IPS DF 19.7 (cell line): ENCODE measurements around the gene FAM83G.
"Not testable (repeated sequence)": the region's sequence is repeated elsewhere in the genome, so short reads cannot be mapped to it uniquely, and the experiment has no call there.

Source experiments
- DNase-seq: peaks from one replicate; pipeline ENCODE4 v3.0.0-alpha.2; 2013; ENCODE audit warnings: low read depth, low spot score

FAM83G gene

GRCh38 chr17:18968345-18968744, 36.2 kb downstream of the FAM83G start:
- no peak for DNase-seq

DNA sequence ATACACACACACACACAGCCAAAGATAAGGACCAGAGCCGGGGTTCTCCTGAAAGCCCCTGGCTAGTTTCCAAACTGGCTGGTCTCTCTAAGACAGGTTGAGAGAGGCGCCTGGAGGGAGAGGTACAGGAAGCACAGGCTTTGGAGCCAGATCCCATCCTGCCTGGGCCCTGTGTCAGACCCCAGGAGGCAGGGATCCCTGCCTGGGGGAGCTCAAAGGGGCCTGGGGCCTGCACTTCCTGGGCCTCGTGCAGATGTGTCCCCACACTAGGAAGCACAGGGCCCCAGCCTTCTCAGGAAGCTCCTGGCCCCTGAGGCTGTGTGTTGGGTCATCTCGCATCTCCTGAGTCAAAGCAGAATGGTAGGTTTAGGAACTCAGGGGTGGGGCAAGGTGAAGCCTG, 36.6 kb downstream of the FAM83G start:
- DNase-seq = no peak

GRCh38 chr17:18966831-18967624, 37.5 kb downstream of the FAM83G start:
- no peak for DNase-seq

DNA sequence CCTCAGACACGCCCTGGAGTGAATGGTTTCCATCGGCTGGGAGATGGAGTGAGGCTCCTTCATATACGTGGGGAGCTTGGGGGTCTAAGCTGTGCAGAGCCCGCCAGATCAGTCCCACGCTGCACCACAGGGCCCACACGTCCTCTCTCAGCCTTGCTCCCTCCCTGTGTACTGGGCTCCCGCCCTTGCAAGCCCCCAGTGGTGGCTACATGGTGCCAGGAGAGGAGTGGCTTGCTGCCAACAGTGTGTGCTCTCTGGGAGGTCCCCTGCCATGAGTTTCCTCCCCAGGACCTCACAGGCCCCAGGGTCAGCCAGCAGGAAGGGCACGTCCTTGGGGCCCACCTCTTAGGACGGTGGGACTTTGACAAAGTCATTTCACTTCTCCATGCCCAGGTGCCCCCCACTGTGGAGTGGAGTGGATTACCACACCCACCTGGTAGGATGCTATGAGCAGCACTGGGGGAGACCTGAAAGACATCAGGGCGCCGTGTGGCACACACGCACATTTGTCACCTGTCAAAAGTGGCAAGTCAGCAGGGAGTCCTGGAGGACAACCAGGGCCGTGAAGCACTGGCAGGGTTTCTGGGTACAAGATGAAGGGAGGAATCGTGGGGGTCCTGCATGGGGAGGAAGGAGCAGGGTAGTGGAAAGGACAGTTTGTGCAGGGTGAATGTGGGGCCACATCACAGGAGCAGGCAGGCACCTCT, 38.9 kb downstream of the FAM83G start:
- no peak for DNase-seq

DNA sequence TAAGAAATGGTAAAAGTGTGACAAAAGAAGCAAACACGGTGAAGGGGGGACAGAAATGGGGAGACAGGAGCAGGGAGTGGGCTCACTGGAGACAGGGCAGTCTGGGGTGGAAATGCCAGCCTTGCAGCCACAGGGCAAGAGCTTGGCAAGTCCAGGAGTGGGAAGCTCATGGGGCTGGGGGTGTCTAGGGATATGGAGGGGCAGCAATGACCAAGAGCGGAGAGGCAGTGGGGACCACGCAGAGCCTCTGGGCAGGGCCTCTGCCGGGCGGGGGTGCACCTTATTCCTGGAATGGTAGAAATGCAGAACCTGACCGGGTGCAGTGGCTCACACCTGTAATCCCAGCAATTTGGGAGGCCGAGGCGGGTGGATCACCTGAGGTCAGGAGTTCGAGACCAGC, 40.0 kb downstream of the FAM83G start:
- DNase-seq = no peak

GRCh38 chr17:18964018-18964351, 40.6 kb downstream of the FAM83G start:
- no peak for DNase-seq

GRCh38 chr17:18963126-18964017, 41.2 kb downstream of the FAM83G start:
- no peak for DNase-seq

- no peak for DNase-seq
Observed at GRCh38 chr17:18962494-18962815, 42.1 kb downstream of the FAM83G start.

DNA sequence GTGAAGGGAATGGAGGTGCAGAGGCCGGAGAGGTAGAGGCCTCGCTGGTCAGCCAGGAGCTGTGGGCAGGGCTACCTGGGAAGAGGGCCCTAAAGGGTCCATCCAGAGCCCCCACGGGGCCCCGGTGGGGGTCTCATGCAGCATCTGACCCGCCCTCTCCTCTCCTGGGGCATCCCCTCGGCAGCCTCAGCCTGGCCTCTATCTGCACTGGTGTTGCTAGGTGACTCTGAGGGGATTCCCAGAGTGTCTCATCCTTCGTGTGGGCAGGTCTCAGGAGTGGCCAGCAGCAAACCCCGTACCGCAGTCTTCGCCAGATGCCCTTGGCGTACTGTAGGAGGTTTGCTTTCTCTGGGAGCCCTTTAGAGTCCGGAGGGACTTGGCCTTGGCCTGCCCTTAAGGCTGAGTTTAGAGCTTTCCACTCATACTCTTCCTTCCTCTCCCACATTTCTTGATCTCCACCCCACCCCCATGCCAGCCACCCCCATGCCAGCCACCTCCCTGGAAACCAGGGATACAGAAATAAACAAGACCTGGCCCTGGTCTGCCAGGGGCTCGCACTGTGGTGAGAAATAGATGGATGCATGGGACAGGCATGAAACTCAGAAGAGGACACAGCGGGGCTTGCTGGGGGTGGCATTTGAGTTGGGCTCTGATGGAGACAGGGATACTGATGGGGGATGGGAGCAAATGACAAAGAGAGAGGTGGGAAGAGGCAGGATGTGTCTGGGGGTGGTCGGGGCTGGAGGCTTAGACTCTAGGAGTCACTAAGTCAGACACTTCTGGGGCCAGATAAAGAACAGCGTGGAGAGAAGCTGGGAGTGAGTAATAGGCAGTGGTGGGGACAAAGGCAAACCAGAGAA, 42.7 kb downstream of the FAM83G start:
- DNase-seq = no peak

DNA sequence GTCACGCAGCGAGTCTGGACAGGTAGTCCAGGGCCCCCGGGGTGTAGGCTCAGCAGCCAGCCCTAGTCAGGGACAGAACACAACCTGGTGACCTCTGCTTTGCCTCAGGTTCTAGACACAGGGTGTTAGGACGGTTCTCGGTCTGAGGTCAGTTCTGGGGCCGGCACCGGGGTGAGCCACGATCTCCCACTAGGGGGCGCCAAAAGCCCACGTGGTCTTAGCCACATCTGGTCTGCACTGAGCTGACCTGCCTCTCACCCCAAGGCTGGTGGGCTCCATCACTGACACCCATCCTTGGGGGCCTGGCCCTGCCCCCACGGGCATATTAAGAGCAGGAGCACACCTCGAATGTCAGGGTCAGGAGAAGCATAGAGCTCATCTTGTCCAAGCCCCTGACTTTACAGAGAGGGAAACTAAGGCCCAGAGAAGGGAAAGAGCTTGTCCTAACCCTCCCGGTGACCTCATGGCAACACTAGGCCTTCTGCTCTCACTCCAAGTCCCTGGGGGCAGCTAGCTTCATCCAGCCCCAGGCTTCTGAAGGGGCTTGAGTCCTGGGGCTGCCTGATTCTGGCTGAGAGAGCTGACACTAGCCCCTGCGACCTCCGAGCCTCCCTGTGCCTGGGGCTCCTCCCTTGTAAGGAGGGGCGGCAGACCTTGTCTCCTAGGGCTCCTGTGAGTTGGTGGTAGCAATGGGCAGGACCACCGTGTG, 43.6 kb downstream of the FAM83G start:
- DNase-seq = no peak

- DNase-seq = no peak
Observed at GRCh38 chr17:18960241-18960665, 44.3 kb downstream of the FAM83G start.

DNA sequence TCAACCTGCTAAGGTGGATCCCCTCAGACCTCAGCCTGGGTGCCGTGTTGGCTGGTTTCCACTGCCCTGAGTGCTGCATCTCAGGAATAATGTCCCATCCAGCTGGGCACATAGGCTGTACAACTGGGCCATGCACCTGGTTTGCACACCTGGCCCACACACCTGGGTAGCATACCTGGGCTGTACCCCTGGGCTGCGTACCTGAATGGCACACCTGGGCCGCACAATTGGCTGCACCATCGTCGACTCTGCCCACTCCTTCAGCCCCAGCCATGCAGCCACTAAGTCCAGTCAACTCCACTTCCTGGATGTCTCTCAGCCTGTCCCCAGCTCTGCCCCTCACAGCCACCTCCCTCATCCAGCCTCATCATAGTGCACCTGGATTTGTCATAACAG, 44.7 kb downstream of the FAM83G start:
- no peak for DNase-seq

DNA sequence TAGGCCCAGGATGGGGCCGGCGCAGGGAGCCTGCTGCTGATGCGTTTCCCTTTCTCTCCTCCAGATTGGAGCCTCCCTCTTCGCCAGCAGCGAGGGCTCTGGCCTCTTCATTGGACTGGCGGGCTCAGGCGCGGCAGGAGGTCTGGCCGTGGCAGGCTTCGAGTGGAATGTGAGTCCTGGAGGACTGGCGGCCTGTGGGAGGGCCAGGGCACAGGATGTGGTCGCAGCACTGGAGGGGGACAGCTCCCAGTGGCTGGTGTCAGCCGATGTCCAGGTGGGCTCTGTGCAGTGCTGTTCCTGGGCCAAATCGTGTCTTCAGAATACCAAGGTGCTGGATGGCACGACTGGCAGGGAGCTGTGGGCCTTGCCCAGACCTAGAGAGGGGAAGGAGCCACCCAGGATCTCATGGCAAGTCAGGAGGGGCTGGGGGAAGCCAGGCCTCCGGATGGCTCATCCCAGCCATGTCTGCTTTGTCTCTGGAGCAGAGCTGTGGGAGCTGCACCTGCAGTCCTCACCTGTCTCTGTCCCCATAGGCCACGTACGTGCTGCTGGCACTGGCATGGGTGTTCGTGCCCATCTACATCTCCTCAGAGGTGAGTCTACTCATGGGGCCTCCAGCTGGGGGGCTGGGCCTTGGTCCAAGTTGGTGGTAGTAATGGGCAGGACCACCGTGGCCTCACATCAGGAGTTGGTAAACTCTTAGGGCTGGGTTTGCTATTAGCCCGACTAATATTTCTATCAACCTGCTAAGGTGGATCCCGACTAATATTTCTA, 45.3 kb downstream of the FAM83G start:
- DNase-seq = no peak

- DNase-seq = no peak
Observed at GRCh38 chr17:18958611-18959010, 46.0 kb downstream of the FAM83G start.

- no peak for DNase-seq
Observed at GRCh38 chr17:18957831-18958230, 46.7 kb downstream of the FAM83G start.

GRCh38 chr17:18956581-18956980, 48.0 kb downstream of the FAM83G start:
- no peak for DNase-seq

GRCh38 chr17:18956021-18956420, 48.5 kb downstream of the FAM83G start:
- not testable (repeated sequence) for DNase-seq

DNA sequence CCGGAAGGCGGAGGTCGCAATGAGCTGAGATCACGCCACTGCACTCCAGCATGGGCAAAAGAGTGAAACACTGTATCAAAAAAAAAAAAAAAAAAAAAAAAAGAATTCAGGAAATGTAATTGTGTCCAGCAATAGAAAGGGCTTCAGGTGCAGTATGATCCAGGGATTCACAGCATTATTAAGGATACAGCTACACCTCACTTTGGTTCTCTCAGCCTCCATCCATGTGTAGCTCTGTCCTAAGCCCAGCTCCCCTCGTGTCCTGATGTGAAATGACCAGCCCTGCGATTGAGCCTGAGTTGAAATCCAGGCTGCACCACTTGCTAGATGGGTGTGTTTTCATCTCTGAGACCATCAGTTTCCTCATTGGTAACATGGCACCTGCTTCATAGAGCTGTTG, 49.6 kb downstream of the FAM83G start:
- no peak for DNase-seq

DNA sequence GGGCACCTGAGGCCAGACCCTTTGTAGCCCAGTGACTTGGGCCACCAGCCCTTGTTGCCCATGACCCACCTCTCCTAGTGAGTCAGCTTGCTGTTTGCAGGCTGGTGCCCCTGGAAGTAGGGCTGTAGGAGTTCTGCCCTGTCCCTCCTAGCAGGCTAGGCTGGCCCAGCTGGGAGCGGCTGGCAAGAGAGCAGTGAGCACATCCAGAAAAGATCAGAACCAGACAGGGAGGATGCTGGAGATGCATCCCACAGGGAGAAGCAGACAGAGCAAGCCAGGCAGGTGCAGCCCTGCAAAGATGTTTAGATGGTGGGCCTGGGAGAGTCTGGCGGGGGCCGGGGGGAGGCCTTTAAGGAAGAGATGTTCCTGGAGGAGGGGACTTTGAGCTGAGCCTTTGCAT, 50.2 kb downstream of the FAM83G start:
- no peak for DNase-seq

GRCh38 chr17:18953231-18953728, 51.3 kb downstream of the FAM83G start:
- no peak for DNase-seq
